Measurements from ENCODE around the gene HHAT.

- TF ChIP-seq POLR2AphosphoS5 (IDR thresholded peaks at IDR 0.05; ENCODE audit: insufficient read depth, low read depth, low read length) (no peak), EZH2 (IDR thresholded peaks at IDR 0.05; ENCODE audit: borderline replicate concordance, low read depth, low read length, severe bottlenecking) (no peak), POLR2A (IDR thresholded peaks at IDR 0.05; ENCODE audit: low read depth, low read length) (no peak), JUN (IDR thresholded peaks at IDR 0.05; ENCODE audit: borderline replicate concordance, insufficient read depth, insufficient read length, low read depth) (no peak)
- TF ChIP-seq, protein P1, sequence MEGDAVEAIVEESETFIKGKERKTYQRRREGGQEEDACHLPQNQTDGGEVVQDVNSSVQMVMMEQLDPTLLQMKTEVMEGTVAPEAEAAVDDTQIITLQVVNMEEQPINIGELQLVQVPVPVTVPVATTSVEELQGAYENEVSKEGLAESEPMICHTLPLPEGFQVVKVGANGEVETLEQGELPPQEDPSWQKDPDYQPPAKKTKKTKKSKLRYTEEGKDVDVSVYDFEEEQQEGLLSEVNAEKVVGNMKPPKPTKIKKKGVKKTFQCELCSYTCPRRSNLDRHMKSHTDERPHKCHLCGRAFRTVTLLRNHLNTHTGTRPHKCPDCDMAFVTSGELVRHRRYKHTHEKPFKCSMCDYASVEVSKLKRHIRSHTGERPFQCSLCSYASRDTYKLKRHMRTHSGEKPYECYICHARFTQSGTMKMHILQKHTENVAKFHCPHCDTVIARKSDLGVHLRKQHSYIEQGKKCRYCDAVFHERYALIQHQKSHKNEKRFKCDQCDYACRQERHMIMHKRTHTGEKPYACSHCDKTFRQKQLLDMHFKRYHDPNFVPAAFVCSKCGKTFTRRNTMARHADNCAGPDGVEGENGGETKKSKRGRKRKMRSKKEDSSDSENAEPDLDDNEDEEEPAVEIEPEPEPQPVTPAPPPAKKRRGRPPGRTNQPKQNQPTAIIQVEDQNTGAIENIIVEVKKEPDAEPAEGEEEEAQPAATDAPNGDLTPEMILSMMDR (IDR thresholded peaks at IDR 0.05; ENCODE audit: extremely low read depth in 1 of 2, insufficient read depth in 1 of 2, low read depth in 1 of 2, low read length in 2 of 2) = no peak
- TF ChIP-seq, protein P2, sequence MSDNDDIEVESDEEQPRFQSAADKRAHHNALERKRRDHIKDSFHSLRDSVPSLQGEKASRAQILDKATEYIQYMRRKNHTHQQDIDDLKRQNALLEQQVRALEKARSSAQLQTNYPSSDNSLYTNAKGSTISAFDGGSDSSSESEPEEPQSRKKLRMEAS (IDR thresholded peaks at IDR 0.05; ENCODE audit: insufficient read depth, insufficient read length) = no peak
Observed at GRCh38 chr1:210532223-210532598, 203.5 kb downstream of the HHAT start.
